ENCODE data around the gene DHRS12.

DNA sequence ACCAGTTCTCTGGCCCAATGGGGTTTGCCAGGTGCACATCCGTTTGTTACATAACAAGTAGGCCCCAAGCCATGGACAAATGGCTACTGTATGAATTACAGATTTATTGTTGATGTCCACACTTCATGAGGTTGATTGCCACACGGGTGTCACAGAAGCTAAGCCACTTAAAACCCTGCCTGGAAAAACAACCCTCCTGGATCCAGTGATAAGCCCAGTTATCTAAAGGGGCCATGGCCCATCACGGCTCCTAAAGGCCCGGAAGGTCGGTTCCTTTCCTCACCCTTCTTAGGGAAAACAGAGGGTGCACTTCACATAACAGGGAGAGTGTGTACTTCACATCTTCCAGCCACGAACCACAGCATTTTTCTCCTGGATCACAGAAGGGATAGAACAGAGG, 37.0 kb upstream of the DHRS12 start:
- TF ChIP-seq GATA2 (IDR thresholded peaks at IDR 0.05; ENCODE audit: low read depth, low read length) (no peak), GATA3 (IDR thresholded peaks at IDR 0.05; ENCODE audit: low read depth, low read length) (no peak)

All from SH-SY5Y (cell line).